Osteocyte (in vitro differentiated cells): Measurements from ENCODE around the gene DERL2. TPM values are rescaled to one million over a fixed set of nuclear protein-coding genes. Genes with fewer than 3 reads are reported as not detected.

Experiments
- DNase-seq: peaks from one replicate; pipeline ENCODE4 v3.0.0; 2021; ENCODE audit warnings: mixed read lengths; ENCODE audit not compliant: unreplicated experiment; ENCODE audit errors: extremely low spot score
- H3K27ac Mint-ChIP-seq: one replicate; pipeline ENCODE4 v1.8.0; 2021; ENCODE audit warnings: mild to moderate bottlenecking, mixed read lengths; ENCODE audit not compliant: unreplicated experiment
- H3K27me3 Mint-ChIP-seq: one replicate; pipeline ENCODE4 v1.8.0; 2021; ENCODE audit warnings: mixed read lengths; ENCODE audit not compliant: unreplicated experiment
- H3K36me3 Mint-ChIP-seq: one replicate; pipeline ENCODE4 v1.8.0; 2021; ENCODE audit warnings: mixed read lengths; ENCODE audit not compliant: unreplicated experiment
- H3K4me1 Mint-ChIP-seq: one replicate; pipeline ENCODE4 v1.8.0; 2021; ENCODE audit warnings: mixed read lengths; ENCODE audit not compliant: unreplicated experiment
- H3K4me3 Mint-ChIP-seq: one replicate; pipeline ENCODE4 v1.8.0; 2021; ENCODE audit warnings: mild to moderate bottlenecking, moderate library complexity, mixed read lengths; ENCODE audit not compliant: unreplicated experiment
- H3K9me3 Mint-ChIP-seq: one replicate; pipeline ENCODE4 v1.8.0; 2021; ENCODE audit warnings: mixed read lengths; ENCODE audit not compliant: unreplicated experiment
- total RNA-seq: library from RNA; stranded (reverse); gene quantifications from 2 replicates; pipeline ENCODE4 v1.2.1, GENCODE V29; 2021
- TF ChIP-seq, protein P1 (sequence below): fragments of 200-600 bp; sonication (generic); IDR thresholded peaks from 2 replicates; pipeline ENCODE4 v1.5.0; 2021; ENCODE audit warnings: antibody characterized with exemption, mild to moderate bottlenecking, moderate library complexity

Gene DERL2
- total RNA-seq, 1 donor from 2014 or later: 73.1 TPM

DNA sequence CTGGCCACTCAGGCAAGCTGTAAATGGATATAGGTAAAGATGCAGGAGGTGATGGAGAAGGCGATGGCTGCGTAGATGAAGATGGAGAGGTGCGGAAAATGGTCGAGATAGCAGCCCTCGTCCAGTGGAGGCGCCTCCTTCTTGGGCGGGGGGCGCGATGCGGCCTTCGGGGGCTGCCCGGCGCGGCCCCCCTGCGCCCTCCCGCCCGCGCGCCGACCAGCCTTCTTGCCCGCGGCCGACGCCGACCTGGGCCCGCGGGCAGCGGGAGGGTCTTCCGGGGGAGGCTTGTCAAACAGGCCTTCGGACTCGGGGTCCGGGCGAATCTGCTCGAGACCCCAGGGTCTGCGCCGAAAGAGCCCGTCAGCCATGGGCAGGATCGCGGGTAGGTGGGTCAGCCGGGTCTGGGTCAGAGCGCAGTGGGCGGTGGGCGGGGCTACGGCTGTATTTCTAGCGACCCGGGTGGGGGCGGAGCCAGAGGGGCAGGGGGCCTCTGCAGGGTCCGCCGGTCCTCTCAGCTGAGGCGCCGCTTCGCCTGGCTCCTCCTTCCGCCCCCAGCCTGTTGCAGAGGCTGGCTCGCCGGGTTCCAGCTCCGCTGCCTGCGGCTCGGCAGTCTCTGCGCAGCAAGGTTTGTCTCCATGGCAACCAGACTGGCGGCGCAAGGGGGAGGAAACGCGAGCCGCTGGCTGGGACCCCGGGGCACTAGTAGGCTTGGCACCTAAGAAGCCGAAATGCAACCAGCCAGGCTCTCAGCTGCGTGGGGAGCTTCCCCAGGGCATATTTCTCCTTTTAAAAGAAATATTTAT lies 14.8 kb upstream of the DERL2 start:
- TF ChIP-seq, protein P1, sequence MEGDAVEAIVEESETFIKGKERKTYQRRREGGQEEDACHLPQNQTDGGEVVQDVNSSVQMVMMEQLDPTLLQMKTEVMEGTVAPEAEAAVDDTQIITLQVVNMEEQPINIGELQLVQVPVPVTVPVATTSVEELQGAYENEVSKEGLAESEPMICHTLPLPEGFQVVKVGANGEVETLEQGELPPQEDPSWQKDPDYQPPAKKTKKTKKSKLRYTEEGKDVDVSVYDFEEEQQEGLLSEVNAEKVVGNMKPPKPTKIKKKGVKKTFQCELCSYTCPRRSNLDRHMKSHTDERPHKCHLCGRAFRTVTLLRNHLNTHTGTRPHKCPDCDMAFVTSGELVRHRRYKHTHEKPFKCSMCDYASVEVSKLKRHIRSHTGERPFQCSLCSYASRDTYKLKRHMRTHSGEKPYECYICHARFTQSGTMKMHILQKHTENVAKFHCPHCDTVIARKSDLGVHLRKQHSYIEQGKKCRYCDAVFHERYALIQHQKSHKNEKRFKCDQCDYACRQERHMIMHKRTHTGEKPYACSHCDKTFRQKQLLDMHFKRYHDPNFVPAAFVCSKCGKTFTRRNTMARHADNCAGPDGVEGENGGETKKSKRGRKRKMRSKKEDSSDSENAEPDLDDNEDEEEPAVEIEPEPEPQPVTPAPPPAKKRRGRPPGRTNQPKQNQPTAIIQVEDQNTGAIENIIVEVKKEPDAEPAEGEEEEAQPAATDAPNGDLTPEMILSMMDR: no peak
- H3K4me3 Mint-ChIP-seq: peak overlapping the region; percentile 94

DNA sequence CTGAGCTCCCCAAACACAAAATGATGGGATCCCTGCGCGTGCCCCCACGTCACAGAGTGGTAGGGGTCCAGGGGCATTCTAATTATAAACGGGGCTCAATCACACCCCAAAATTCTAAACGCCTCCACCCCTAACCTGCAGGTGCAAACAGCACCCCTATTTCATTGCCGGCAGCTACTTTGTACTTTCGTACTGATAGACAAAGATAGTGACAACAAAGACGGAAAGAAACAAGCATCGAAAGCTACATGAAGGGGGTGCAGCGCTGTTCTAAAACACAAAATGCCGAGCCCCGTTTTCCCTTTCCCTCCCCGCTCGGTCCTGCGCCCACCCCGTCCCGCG lies 14.2 kb upstream of the DERL2 start:
- DNase-seq: no peak
- Mint-ChIP-seq H3K27me3 (no peaks in the 10 kb centered on the region), H3K4me1 (peaks cover 22% of the 10 kb centered on the region), H3K36me3 (peaks cover 4% of the 10 kb centered on the region), H3K9me3 (no peaks in the 10 kb centered on the region), H3K27ac (peak overlapping the region; percentile 93), H3K4me3 (peak overlapping the region; percentile 94)
- TF ChIP-seq, protein P1: no peak

More for the DNA sequence above, 14.8 kb upstream of the DERL2 start:
- DNase-seq: peak; percentile 96
- peak overlapping the region; percentile 93 for H3K27ac Mint-ChIP-seq
- peaks cover 22% of the 10 kb centered on the region for H3K4me1 Mint-ChIP-seq
- peaks cover 4% of the 10 kb centered on the region for H3K36me3 Mint-ChIP-seq
- no peaks in the 10 kb centered on the region for H3K9me3 Mint-ChIP-seq
- H3K27me3 Mint-ChIP-seq: no peaks in the 10 kb centered on the region

DNA sequence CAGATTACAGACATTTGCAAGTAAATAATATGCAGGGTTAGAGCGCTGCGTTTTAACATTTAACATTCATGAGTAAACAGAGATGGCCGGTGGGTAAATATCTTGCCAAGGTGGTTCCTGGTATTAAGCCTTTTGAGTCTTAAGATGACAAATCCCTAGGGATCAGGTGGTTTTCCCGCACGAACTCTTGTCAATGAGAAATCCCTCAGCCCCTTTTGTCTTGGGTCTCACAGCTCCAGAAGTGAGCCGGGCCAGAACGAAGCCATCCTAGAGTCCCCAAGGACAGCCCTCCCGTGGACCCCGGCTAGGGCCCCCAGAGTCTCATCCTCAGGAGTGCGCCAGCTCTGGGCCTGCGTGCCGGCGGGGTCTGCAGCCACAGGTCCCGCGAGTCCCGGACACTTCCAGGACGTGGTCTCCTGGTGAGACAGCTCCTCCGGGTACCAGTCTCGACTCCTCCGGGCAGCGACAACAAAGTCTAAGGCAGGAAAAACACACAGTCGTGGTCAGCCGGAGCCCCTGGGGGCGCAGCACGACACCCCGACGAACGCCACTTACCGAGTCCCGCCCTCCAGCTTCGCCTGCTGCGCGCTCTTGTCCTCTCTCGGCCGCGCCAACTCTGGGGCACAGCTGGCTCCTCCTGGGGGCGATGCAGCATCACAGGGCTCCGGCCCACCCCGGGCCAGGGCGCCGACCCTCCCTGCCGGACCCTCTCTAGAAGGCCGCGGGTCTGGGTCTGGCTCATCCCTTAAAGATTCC lies 13.7 kb upstream of the DERL2 start:
- Mint-ChIP-seq H3K4me1 (peaks cover 22% of the 10 kb centered on the region), H3K9me3 (no peaks in the 10 kb centered on the region), H3K4me3 (peak overlapping the region; percentile 94), H3K36me3 (peaks cover 4% of the 10 kb centered on the region), H3K27ac (peak overlapping the region; percentile 93), H3K27me3 (no peaks in the 10 kb centered on the region)
- TF ChIP-seq, protein P1: no peak
- no peak for DNase-seq

DNA sequence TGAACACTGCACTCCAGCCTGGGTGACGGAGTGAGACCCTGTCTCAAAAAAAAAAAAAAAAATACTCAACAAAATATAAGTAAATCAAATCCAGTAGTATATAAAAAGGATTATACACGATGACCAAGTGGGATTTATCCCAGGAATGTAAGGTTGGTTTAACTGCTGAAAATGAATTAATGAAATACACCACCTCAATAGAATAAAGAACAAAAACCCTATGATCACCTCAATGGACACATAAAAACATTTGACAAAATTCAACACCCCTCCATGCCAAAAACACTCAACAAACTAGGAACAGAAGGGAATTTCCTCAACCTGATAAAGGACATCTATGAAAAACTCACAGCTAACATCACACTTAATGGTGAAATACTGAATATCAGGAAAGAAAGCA lies 7.0 kb upstream of the DERL2 start:
- Mint-ChIP-seq H3K4me1 (no peaks in the 10 kb centered on the region), H3K4me3 (no peak overlapping the region), H3K9me3 (peaks cover 6% of the 10 kb centered on the region), H3K27me3 (no peaks in the 10 kb centered on the region), H3K36me3 (peaks cover 22% of the 10 kb centered on the region), H3K27ac (no peak overlapping the region)
- TF ChIP-seq, protein P1: no peak
- DNase-seq: no peak

DNA sequence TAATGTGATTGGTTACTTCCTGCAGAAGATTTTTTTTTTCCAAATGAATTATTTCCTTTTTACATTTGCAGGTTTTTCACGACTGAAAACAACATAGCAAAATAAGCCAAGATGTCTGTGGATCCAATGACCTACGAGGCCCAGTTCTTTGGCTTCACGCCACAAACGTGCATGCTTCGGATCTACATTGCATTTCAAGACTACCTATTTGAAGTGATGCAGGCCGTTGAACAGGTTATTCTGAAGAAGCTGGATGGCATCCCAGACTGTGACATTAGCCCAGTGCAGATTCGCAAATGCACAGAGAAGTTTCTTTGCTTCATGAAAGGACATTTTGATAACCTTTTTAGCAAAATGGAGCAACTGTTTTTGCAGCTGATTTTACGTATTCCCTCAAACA lies 2.8 kb upstream of the DERL2 start:
- no peak for DNase-seq
- Mint-ChIP-seq H3K27me3 (no peaks in the 10 kb centered on the region), H3K27ac (no peak overlapping the region), H3K9me3 (peaks cover 6% of the 10 kb centered on the region), H3K36me3 (peaks cover 30% of the 10 kb centered on the region), H3K4me3 (no peak overlapping the region), H3K4me1 (peaks cover 24% of the 10 kb centered on the region)
- TF ChIP-seq, protein P1: no peak
